ENCODE results near the gene FAM136A. TPM values are rescaled to one million over a fixed set of nuclear protein-coding genes. Genes with fewer than 3 reads are reported as not detected.

FAM136A gene
- total and polyA plus RNA-seq, 5 experiments from 2014 or later, result 38.9 to 45.3 (median 43.2) TPM

- H3K36me3 Mint-ChIP-seq, result peaks cover 0 to 17% (median 0%) of the 10 kb centered on the region in 3 donors
- peaks cover 0 to 5% (median 0%) of the 10 kb centered on the region in 9 donors for H3K9me3 Mint-ChIP-seq
- H3K4me1 Mint-ChIP-seq, result peaks cover 22 to 53% (median 42%) of the 10 kb centered on the region in 4 donors
Measured at GRCh38 chr2:70247364-70248180, 54.3 kb downstream of the FAM136A start.

More at GRCh38 chr2:70247364-70248180, 54.3 kb downstream of the FAM136A start:
- POLR2A ChIA-PET, result interaction anchor here (0.6 to 2.4 kb wide), 9 partner anchors 11 to 757 kb away, joined by 3 to 21 read pairs (median 4); partner anchors contain the start of genes C2orf42, MXD1, PCYOX1 and SNRPG
- H3K4me3 Mint-ChIP-seq, result peak overlapping the region; percentile 91 to 99 (median 98)
- ATAC-seq, result no peak
- DNase-seq, result peak in 1 of 10 donors; percentile 3
- peak overlapping the region; percentile 96 to 100 (median 99) for H3K27ac Mint-ChIP-seq
- peaks cover 0 to 4% (median 0%) of the 10 kb centered on the region in 5 donors for H3K27me3 Mint-ChIP-seq

Small RNA genes within 50 kb of the gene (microRNA-seq; reads per million reads assigned to microRNA genes)
- not detected for gene MIR1285-2 (ENCODE audit: borderline microRNAs expressed)

Other genes with a start within 250 kb of the FAM136A start
- gene PCBP1, start 214.6 kb downstream of the FAM136A start, total RNA-seq, result 100 to 1,000 TPM; 386 to 393 TPM
- gene PCBP1, start 214.6 kb downstream of the FAM136A start, polyA plus RNA-seq, result 100 to 1,000 TPM; 159 to 218 (median 195) TPM
- 10 to 100 TPM; 36.6 to 40.3 TPM for gene C2orf42, start 111.0 kb downstream of the FAM136A start, total RNA-seq
- 10 to 100 TPM; 19.6 to 31.1 (median 19.9) TPM for gene C2orf42, start 111.0 kb downstream of the FAM136A start, polyA plus RNA-seq
- 100 to 1,000 TPM; 201 to 202 TPM for gene TIA1, start 53.4 kb downstream of the FAM136A start, total RNA-seq
- gene TIA1, start 53.4 kb downstream of the FAM136A start, polyA plus RNA-seq, result 10 to 100 TPM; 37.0 to 62.6 (median 41.9) TPM
- 10 to 100 TPM; 28.5 to 32.0 TPM for gene PCYOX1, start 43.9 kb downstream of the FAM136A start, total RNA-seq
- 10 to 100 TPM; 22.6 to 28.8 (median 24.4) TPM for gene PCYOX1, start 43.9 kb downstream of the FAM136A start, polyA plus RNA-seq
- 100 to 1,000 TPM; 116 to 133 TPM for gene SNRPG, start 8.3 kb downstream of the FAM136A start, total RNA-seq
- gene SNRPG, start 8.3 kb downstream of the FAM136A start, polyA plus RNA-seq, result 100 to 1,000 TPM; 192 to 244 (median 206) TPM